Activated naive CD4-positive, alpha-beta T cell treated with anti-CD3 and anti-CD28 coated beads, Interleukin-2, amount 50 U/mL, for 16 hours (primary cell): ENCODE results near the gene ANKRD35.
"Not testable (repeated sequence)": the region's sequence is repeated elsewhere in the genome, so short reads cannot be mapped to it uniquely, and the experiment has no call there.

Source experiments
- DNase-seq: peaks from one replicate; pipeline ENCODE4 v3.0.0-alpha.2; 2020

ANKRD35 gene

GRCh38 chr1:145885738-145886287 lies at the start of gene ANKRD35:
Gene ANKRD35, minus strand, starts transcription at chr1:145885866. Its CDS starts 108 bp downstream, at chr1:145885758.
- peak; percentile 94 for DNase-seq

- not testable (repeated sequence) for DNase-seq
Measured at GRCh38 chr1:145932522-145933009, 46.9 kb upstream of the ANKRD35 start.

- no peak for DNase-seq
Measured at GRCh38 chr1:145927916-145928643, 42.4 kb upstream of the ANKRD35 start.

GRCh38 chr1:145927063-145927886 lies 41.6 kb upstream of the ANKRD35 start, which contains the start of gene RBM8A:
Gene RBM8A, minus strand, starts transcription at chr1:145927484. Its CDS starts 58 bp downstream, at chr1:145927426.
- peak; percentile 92 for DNase-seq

GRCh38 chr1:145926686-145927062 lies 41.0 kb upstream of the ANKRD35 start:
- peak; percentile 64 for DNase-seq

- no peak for DNase-seq
Measured at GRCh38 chr1:145922266-145922665, 36.6 kb upstream of the ANKRD35 start.

GRCh38 chr1:145920297-145920696 lies 34.6 kb upstream of the ANKRD35 start:
- not testable (repeated sequence) for DNase-seq

GRCh38 chr1:145918992-145919939 lies 33.6 kb upstream of the ANKRD35 start:
- no peak for DNase-seq

GRCh38 chr1:145918144-145918991 lies 32.7 kb upstream of the ANKRD35 start, which contains the start of gene PEX11B:
Gene PEX11B, minus strand, starts transcription at chr1:145918717. Its CDS starts 29 bp downstream, at chr1:145918688.
- peak; percentile 94 for DNase-seq

- DNase-seq, result no peak
Measured at GRCh38 chr1:145917595-145917994, 31.9 kb upstream of the ANKRD35 start.

- no peak for DNase-seq
Measured at GRCh38 chr1:145916745-145917144, 31.1 kb upstream of the ANKRD35 start.

GRCh38 chr1:145912128-145912641 lies 26.5 kb upstream of the ANKRD35 start:
- DNase-seq, result no peak

GRCh38 chr1:145908653-145909052 lies 23.0 kb upstream of the ANKRD35 start:
- no peak for DNase-seq

- no peak for DNase-seq
Measured at GRCh38 chr1:145906954-145907753, 21.5 kb upstream of the ANKRD35 start.

- no peak for DNase-seq
Measured at GRCh38 chr1:145901312-145902021, 15.8 kb upstream of the ANKRD35 start.

GRCh38 chr1:145898756-145899155 lies 13.1 kb upstream of the ANKRD35 start:
- no peak for DNase-seq

GRCh38 chr1:145897969-145898368 lies 12.3 kb upstream of the ANKRD35 start:
- no peak for DNase-seq

GRCh38 chr1:145895471-145895870 lies 9.8 kb upstream of the ANKRD35 start:
- no peak for DNase-seq

- no peak for DNase-seq
Measured at GRCh38 chr1:145893306-145894055, 7.8 kb upstream of the ANKRD35 start.
